UCSD-AML1 (cell line): Measurements from ENCODE around the gene ARL14EPL.

Experiments
- DNase-seq: peaks from one replicate; lab custom pipeline; 2025; ENCODE audit not compliant: unreplicated experiment; lab: John Stamatoyannopoulos, UW

The ARL14EPL gene

GRCh38 chr5:116032094-116032517, at the start of gene ARL14EPL:
TSS of gene ARL14EPL (plus strand) at chr5:116032472. CDS start at chr5:116051466, 18,994 bp downstream.
- DNase-seq: no peak

GRCh38 chr5:115983519-115983918, 48.8 kb upstream of the ARL14EPL start:
- DNase-seq: no peak

GRCh38 chr5:115985802-115986757, 46.2 kb upstream of the ARL14EPL start:
- no peak for DNase-seq

GRCh38 chr5:115988002-115988401, 44.3 kb upstream of the ARL14EPL start:
- DNase-seq: no peak

GRCh38 chr5:115992848-115993350, 39.4 kb upstream of the ARL14EPL start:
- no peak for DNase-seq

- no peak for DNase-seq
Measured at GRCh38 chr5:115995351-115995750, 36.9 kb upstream of the ARL14EPL start.

- no peak for DNase-seq
Measured at GRCh38 chr5:116002116-116002906, 30.0 kb upstream of the ARL14EPL start.

- DNase-seq: no peak
Measured at GRCh38 chr5:116004248-116004647, 28.0 kb upstream of the ARL14EPL start.

- no peak for DNase-seq
Measured at GRCh38 chr5:116009806-116010205, 22.5 kb upstream of the ARL14EPL start.

GRCh38 chr5:116011046-116011445, 21.2 kb upstream of the ARL14EPL start:
- DNase-seq: no peak

GRCh38 chr5:116013207-116013785, 19.0 kb upstream of the ARL14EPL start:
- DNase-seq: no peak

GRCh38 chr5:116013936-116014335, 18.3 kb upstream of the ARL14EPL start:
- no peak for DNase-seq

- DNase-seq: no peak
Measured at GRCh38 chr5:116023619-116024018, 8.7 kb upstream of the ARL14EPL start.

GRCh38 chr5:116025866-116026265, 6.4 kb upstream of the ARL14EPL start:
- no peak for DNase-seq

GRCh38 chr5:116032991-116033390, 719 bp downstream of the ARL14EPL start:
- no peak for DNase-seq

GRCh38 chr5:116035123-116035522, 2.9 kb downstream of the ARL14EPL start:
- DNase-seq: no peak

GRCh38 chr5:116037236-116037822, 5.1 kb downstream of the ARL14EPL start:
- no peak for DNase-seq

- DNase-seq: peak; percentile 27
Measured at GRCh38 chr5:116038817-116039216, 6.5 kb downstream of the ARL14EPL start.

- no peak for DNase-seq
Measured at GRCh38 chr5:116042375-116042774, 10.1 kb downstream of the ARL14EPL start.

GRCh38 chr5:116044073-116044472, 11.8 kb downstream of the ARL14EPL start:
- DNase-seq: no peak

- DNase-seq: no peak
Measured at GRCh38 chr5:116045821-116046220, 13.5 kb downstream of the ARL14EPL start.
